Measurements from ENCODE around the gene WDPCP. TPM values are rescaled to one million over a fixed set of nuclear protein-coding genes. Genes with fewer than 3 reads are reported as not detected.

Gene WDPCP
- total and polyA plus RNA-seq, 10 of the 15 experiments (the other 5 are each of a cell fraction or from before 2014, with no cell fraction given), result 2.1 to 7.9 (median 4.6) TPM

DNA sequence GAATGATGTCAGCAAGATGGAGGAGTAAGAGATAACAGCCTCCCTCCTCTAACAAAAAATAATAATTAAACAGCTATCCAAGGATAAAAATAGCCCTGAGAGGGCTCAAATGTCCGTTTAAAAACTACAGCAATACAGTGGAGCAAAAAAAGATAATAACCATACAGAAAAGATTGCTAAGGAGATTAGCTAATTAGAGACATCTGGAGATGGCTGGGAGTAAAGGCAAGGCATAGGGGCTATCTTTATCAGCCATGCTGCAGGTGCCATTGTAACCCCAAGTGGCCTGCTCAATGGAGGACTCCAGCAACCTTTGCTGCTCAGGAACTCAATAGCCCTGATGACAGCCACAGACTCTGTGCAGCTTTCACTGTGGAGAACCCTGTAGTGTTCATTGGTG is 43.2 kb upstream of the WDPCP start:
- intact Hi-C loops (cut with micrococcal nuclease; ENCODE audit: unreplicated experiment) (no loop called here), in situ Hi-C loops (cut with MboI) (no loop called here)
- ChIA-PET SMC1A (ENCODE audit: uncharacterized antibody, unreplicated experiment) (no interaction called here), POLR2A (no interaction called here), RAD21 (ENCODE audit: unreplicated experiment) (no interaction called here), CTCF (no interaction called here)
- H3K4me3 ChIP-seq, result no peak overlapping the region
- no peaks in the 10 kb centered on the region for H3K27me3 ChIP-seq (replicated peaks in 1 of 2; ENCODE audit: control insufficient read depth in 2 of 2, insufficient read depth in 2 of 2, low read length in 1 of 2)
- no peaks in the 10 kb centered on the region for H4K20me1 ChIP-seq (ENCODE audit: control insufficient read depth, insufficient read depth)
- no TSS peak for BruUV-seq (replicated peaks)
- no peaks in the 10 kb centered on the region for H3K79me2 ChIP-seq (ENCODE audit: control insufficient read depth, insufficient read depth, low read length)
- H3K4me2 ChIP-seq (ENCODE audit: control insufficient read depth, insufficient read depth), result no peak overlapping the region
- no peak overlapping the region for H3K9ac ChIP-seq (ENCODE audit: control insufficient read depth, insufficient read depth, low read length)
- TF ChIP-seq FOS (IDR thresholded peaks at IDR 0.05; ENCODE audit: borderline replicate concordance, extremely low read depth, insufficient read length) (no peak), HDAC6 (IDR thresholded peaks at IDR 0.05; ENCODE audit: unreplicated experiment) (no peak), TBL1XR1 (IDR thresholded peaks at IDR 0.05; ENCODE audit: low read depth, low read length) (no peak), STAT3 (IDR thresholded peaks at IDR 0.05; ENCODE audit: low read depth, low read length) (no peak), EGR1 (IDR thresholded peaks at IDR 0.05; ENCODE audit: borderline replicate concordance in 1 of 2, low read depth in 2 of 2, low read length in 2 of 2) (no peak), MEF2A (IDR thresholded peaks at IDR 0.05; ENCODE audit: insufficient read depth, low read depth, low read length) (no peak), YY1 (IDR thresholded peaks at IDR 0.05; ENCODE audit: low read depth, low read length) (no peak), ZNF24 (IDR thresholded peaks at IDR 0.05) (no peak), SP1 (IDR thresholded peaks at IDR 0.05; ENCODE audit: low read depth, low read length) (no peak), ZBED1 (IDR thresholded peaks at IDR 0.05; ENCODE audit: borderline replicate concordance) (no peak), SMC3 (IDR thresholded peaks at IDR 0.05; ENCODE audit: borderline replicate concordance, low read length) (no peak), NR2C1 (IDR thresholded peaks at IDR 0.05) (no peak), RB1 (IDR thresholded peaks at IDR 0.05; ENCODE audit: borderline replicate concordance) (no peak), RAD21 (IDR thresholded peaks at IDR 0.05; ENCODE audit: insufficient read depth, low read depth, low read length) (no peak), POLR2AphosphoS5 (IDR thresholded peaks at IDR 0.05; ENCODE audit: low read length) (no peak), ASH2L (IDR thresholded peaks at IDR 0.05; ENCODE audit: borderline replicate concordance, low read depth) (no peak)
- TF ChIP-seq, protein P1, sequence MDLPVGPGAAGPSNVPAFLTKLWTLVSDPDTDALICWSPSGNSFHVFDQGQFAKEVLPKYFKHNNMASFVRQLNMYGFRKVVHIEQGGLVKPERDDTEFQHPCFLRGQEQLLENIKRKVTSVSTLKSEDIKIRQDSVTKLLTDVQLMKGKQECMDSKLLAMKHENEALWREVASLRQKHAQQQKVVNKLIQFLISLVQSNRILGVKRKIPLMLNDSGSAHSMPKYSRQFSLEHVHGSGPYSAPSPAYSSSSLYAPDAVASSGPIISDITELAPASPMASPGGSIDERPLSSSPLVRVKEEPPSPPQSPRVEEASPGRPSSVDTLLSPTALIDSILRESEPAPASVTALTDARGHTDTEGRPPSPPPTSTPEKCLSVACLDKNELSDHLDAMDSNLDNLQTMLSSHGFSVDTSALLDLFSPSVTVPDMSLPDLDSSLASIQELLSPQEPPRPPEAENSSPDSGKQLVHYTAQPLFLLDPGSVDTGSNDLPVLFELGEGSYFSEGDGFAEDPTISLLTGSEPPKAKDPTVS (IDR thresholded peaks at IDR 0.05; ENCODE audit: low read depth, low read length), result no peak
- TF ChIP-seq, protein P2, sequence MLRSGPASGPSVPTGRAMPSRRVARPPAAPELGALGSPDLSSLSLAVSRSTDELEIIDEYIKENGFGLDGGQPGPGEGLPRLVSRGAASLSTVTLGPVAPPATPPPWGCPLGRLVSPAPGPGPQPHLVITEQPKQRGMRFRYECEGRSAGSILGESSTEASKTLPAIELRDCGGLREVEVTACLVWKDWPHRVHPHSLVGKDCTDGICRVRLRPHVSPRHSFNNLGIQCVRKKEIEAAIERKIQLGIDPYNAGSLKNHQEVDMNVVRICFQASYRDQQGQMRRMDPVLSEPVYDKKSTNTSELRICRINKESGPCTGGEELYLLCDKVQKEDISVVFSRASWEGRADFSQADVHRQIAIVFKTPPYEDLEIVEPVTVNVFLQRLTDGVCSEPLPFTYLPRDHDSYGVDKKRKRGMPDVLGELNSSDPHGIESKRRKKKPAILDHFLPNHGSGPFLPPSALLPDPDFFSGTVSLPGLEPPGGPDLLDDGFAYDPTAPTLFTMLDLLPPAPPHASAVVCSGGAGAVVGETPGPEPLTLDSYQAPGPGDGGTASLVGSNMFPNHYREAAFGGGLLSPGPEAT (IDR thresholded peaks at IDR 0.05; ENCODE audit: low read depth), result no peak
- TF ChIP-seq, protein P3, sequence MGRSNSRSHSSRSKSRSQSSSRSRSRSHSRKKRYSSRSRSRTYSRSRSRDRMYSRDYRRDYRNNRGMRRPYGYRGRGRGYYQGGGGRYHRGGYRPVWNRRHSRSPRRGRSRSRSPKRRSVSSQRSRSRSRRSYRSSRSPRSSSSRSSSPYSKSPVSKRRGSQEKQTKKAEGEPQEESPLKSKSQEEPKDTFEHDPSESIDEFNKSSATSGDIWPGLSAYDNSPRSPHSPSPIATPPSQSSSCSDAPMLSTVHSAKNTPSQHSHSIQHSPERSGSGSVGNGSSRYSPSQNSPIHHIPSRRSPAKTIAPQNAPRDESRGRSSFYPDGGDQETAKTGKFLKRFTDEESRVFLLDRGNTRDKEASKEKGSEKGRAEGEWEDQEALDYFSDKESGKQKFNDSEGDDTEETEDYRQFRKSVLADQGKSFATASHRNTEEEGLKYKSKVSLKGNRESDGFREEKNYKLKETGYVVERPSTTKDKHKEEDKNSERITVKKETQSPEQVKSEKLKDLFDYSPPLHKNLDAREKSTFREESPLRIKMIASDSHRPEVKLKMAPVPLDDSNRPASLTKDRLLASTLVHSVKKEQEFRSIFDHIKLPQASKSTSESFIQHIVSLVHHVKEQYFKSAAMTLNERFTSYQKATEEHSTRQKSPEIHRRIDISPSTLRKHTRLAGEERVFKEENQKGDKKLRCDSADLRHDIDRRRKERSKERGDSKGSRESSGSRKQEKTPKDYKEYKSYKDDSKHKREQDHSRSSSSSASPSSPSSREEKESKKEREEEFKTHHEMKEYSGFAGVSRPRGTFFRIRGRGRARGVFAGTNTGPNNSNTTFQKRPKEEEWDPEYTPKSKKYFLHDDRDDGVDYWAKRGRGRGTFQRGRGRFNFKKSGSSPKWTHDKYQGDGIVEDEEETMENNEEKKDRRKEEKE (IDR thresholded peaks at IDR 0.05), result no peak
- DNase-seq (ENCODE audit: low read depth, low spot score) (no peak), ATAC-seq (no peak), FAIRE-seq (no peak)
- WGBS (ENCODE audit: insufficient coverage, insufficient replicate concordance, low lambda C conversion rate, missing lambda C conversion rate), result 19% methylated on average over 1 of the region's 1 CpG
- H3K27ac ChIP-seq (ENCODE audit: control insufficient read depth, insufficient read depth), result no peak overlapping the region
- peaks cover 3% of the 10 kb centered on the region; the same call in 1 of the 2 replicates for H3K4me1 ChIP-seq (ENCODE audit: control insufficient read depth, insufficient read depth, low read length)
- H3K9me3 ChIP-seq (replicated peaks; ENCODE audit: control insufficient read depth, insufficient read depth, low read length), result peaks cover 1% of the 10 kb centered on the region; the same call in 2 of the 3 replicates
- no peak overlapping the region for H2AFZ ChIP-seq (ENCODE audit: control insufficient read depth, low read depth, low read length)
- no peaks in the 10 kb centered on the region for H3K36me3 ChIP-seq (ENCODE audit: control insufficient read depth in 2 of 2, insufficient read depth in 2 of 2, low read length in 1 of 2)
